Small intestine (tissue), 7 donors: ENCODE measurements around the gene NNAT. TPM values are rescaled to one million over a fixed set of nuclear protein-coding genes. Genes with fewer than 3 reads are reported as not detected.
A peak's percentile ranks its signal among the peaks of the same experiment; 100 is the strongest.

Experiments
- DNase-seq, 2 donors: peaks; one replicate each; pipeline versions ENCODE4 v3.0.0 to v3.0.0-alpha.2; 2013
- FAIRE-seq: peaks from 2 replicates; lab custom pipeline; 2012; peaks lifted over from hg19 to GRCh38; lab: Jason Lieb, UNC
- H3K27ac ChIP-seq, 3 donors: one replicate each; pipeline ENCODE4 v1.5.1; 2013; ENCODE audit warnings: low read length in 2 of 3, mild to moderate bottlenecking in 2 of 3, control low read depth in 1 of 3, inconsistent platforms in 1 of 3, low read depth in 1 of 3, moderate library complexity in 1 of 3
- H3K27me3 ChIP-seq, 3 donors: one replicate each; pipeline ENCODE4 v1.6.1; 2013; ENCODE audit warnings: low read length in 3 of 3, inconsistent platforms in 1 of 3; ENCODE audit not compliant: control insufficient read depth in 3 of 3, insufficient read depth in 3 of 3
- H3K36me3 ChIP-seq, 3 donors: one replicate each; pipeline ENCODE4 v1.6.1; 2013; ENCODE audit warnings: low read length in 3 of 3, inconsistent platforms in 1 of 3, low read depth in 1 of 3, mild to moderate bottlenecking in 1 of 3, moderate library complexity in 1 of 3; ENCODE audit not compliant: control insufficient read depth in 3 of 3, insufficient read depth in 2 of 3
- H3K4me1 ChIP-seq, 3 donors: one replicate each; pipeline ENCODE4 v1.6.1; 2013; ENCODE audit warnings: low read length in 2 of 3, inconsistent platforms in 1 of 3, low read depth in 1 of 3, mild to moderate bottlenecking in 1 of 3, moderate library complexity in 1 of 3; ENCODE audit not compliant: control insufficient read depth in 3 of 3, insufficient read depth in 2 of 3
- H3K4me3 ChIP-seq, 3 donors: one replicate each; pipeline ENCODE4 v1.5.1; 2013; ENCODE audit warnings: low read length in 3 of 3, control low read depth in 1 of 3, inconsistent platforms in 1 of 3, low read depth in 1 of 3, mild to moderate bottlenecking in 1 of 3, moderate library complexity in 1 of 3
- H3K9me3 ChIP-seq, 2 donors: one replicate each; pipeline ENCODE4 v1.6.1; 2013; ENCODE audit warnings: low read depth in 1 of 2, low read length in 1 of 2; ENCODE audit not compliant: control insufficient read depth in 2 of 2, insufficient read depth in 1 of 2
- WGBS, 3 donors: extraction: QIAGEN DNeasy Blood & Tissue Kit; methylation state at CpG; one replicate each; pipeline ENCODE4 v1.1.7; 2013; 5-methylcytosine and 5-hydroxymethylcytosine counted together
- polyA plus RNA-seq, 4 donors: library from polyadenylated mRNA; stranded (reverse) in 3 of 4; unstranded in 1 of 4; fragments of 200-250 nt in 3 of 4; fragments of 120-200 nt in 1 of 4; gene quantifications; one replicate each; pipeline versions ENCODE4 v1.2.1 to v1.2.3, GENCODE V29; 2013
- donor health status: healthy with polysubstance abuse.
- donor health status: control.
- donor health status: control.
- donor health status: Bipolar disorder and iron deficiency.
- donor health status: healthy.

The NNAT gene
- polyA plus RNA-seq, 4 donors = 2.7 to 18.6 (median 10.6) TPM; not detected in 1

- no peaks in the 10 kb centered on the region for H3K9me3 ChIP-seq
- FAIRE-seq = no peak
Measured at GRCh38 chr20:37504404-37505096, 16.5 kb upstream of the NNAT start.

GRCh38 chr20:37505263-37506151, 15.5 kb upstream of the NNAT start:
- Histone ChIP-seq H3K27me3 (no peaks in the 10 kb centered on the region), H3K9me3 (no peaks in the 10 kb centered on the region), H3K4me3 (no peak overlapping the region), H3K4me1 (peaks cover 7 to 17% (median 13%) of the 10 kb centered on the region in 3 donors), H3K36me3 (peaks cover 0 to 16% (median 2%) of the 10 kb centered on the region in 3 donors), H3K27ac (no peak overlapping the region)
- peak in 1 of 2 donors; percentile 58 for DNase-seq
- WGBS, 3 donors = 43 to 66% (median 55%) methylated on average over 7 of the region's 7 CpGs
- FAIRE-seq = no peak

More at GRCh38 chr20:37504404-37505096, 16.5 kb upstream of the NNAT start:
- peaks cover 0 to 14% (median 2%) of the 10 kb centered on the region in 3 donors for H3K36me3 ChIP-seq
- DNase-seq = no peak
- no peaks in the 10 kb centered on the region for H3K27me3 ChIP-seq
- H3K4me1 ChIP-seq = peaks cover 7 to 17% (median 13%) of the 10 kb centered on the region in 3 donors
- 59 to 69% (median 63%) methylated on average over 3 of the region's 3 CpGs for WGBS, 3 donors
- no peak overlapping the region for H3K27ac ChIP-seq
- no peak overlapping the region for H3K4me3 ChIP-seq

- FAIRE-seq (no peak), DNase-seq (peak in 1 of 2 donors; percentile 69)
- WGBS, 3 donors = 62 to 80% (median 73%) methylated on average over 4 of the region's 4 CpGs
- Histone ChIP-seq H3K27ac (no peak overlapping the region), H3K36me3 (peaks cover 3 to 21% (median 4%) of the 10 kb centered on the region in 3 donors), H3K4me1 (peaks cover 7 to 17% (median 13%) of the 10 kb centered on the region in 3 donors), H3K9me3 (no peaks in the 10 kb centered on the region), H3K4me3 (no peak overlapping the region), H3K27me3 (no peaks in the 10 kb centered on the region)
Measured at GRCh38 chr20:37506152-37506725, 14.8 kb upstream of the NNAT start.

GRCh38 chr20:37510226-37510625, 10.8 kb upstream of the NNAT start:
- no peaks in the 10 kb centered on the region for H3K27me3 ChIP-seq
- WGBS, 3 donors = 88 to 94% (median 92%) methylated on average over 5 of the region's 5 CpGs
- H3K27ac ChIP-seq = no peak overlapping the region
- no peak for DNase-seq
- no peaks in the 10 kb centered on the region for H3K9me3 ChIP-seq
- H3K4me3 ChIP-seq = no peak overlapping the region
- no peak for FAIRE-seq
- H3K4me1 ChIP-seq = peaks cover 7 to 15% (median 13%) of the 10 kb centered on the region in 3 donors
- H3K36me3 ChIP-seq = peaks cover 4 to 52% (median 7%) of the 10 kb centered on the region in 3 donors

- WGBS, 3 donors = 94 to 95% (median 95%) methylated on average over 6 of the region's 6 CpGs
- peaks cover 4 to 9% (median 6%) of the 10 kb centered on the region in 3 donors for H3K4me1 ChIP-seq
- H3K27me3 ChIP-seq = no peaks in the 10 kb centered on the region
- no peak overlapping the region for H3K4me3 ChIP-seq
- DNase-seq (no peak), FAIRE-seq (no peak)
- H3K9me3 ChIP-seq = no peaks in the 10 kb centered on the region
- peaks cover 4 to 62% (median 7%) of the 10 kb centered on the region in 3 donors for H3K36me3 ChIP-seq
- no peak overlapping the region for H3K27ac ChIP-seq
Measured at GRCh38 chr20:37511610-37512275, 9.3 kb upstream of the NNAT start.

GRCh38 chr20:37513779-37514359, 7.2 kb upstream of the NNAT start:
- no peak for DNase-seq
- no peak overlapping the region for H3K4me3 ChIP-seq

GRCh38 chr20:37515876-37516275, 5.2 kb upstream of the NNAT start:
- no peaks in the 10 kb centered on the region for H3K27me3 ChIP-seq
- peaks cover 0 to 12% (median 0%) of the 10 kb centered on the region in 3 donors for H3K4me1 ChIP-seq
- H3K4me3 ChIP-seq = no peak overlapping the region
- 83 to 92% (median 90%) methylated on average over 4 of the region's 4 CpGs for WGBS, 3 donors
- FAIRE-seq = no peak
- DNase-seq = no peak
- H3K9me3 ChIP-seq = peaks cover 0 to 3% of the 10 kb centered on the region in 2 donors
- peaks cover 11 to 83% (median 18%) of the 10 kb centered on the region in 3 donors for H3K36me3 ChIP-seq
- no peak overlapping the region for H3K27ac ChIP-seq

More at GRCh38 chr20:37513779-37514359, 7.2 kb upstream of the NNAT start:
- H3K4me1 ChIP-seq = peaks cover 0 to 9% (median 0%) of the 10 kb centered on the region in 3 donors
- no peak overlapping the region for H3K27ac ChIP-seq
- H3K9me3 ChIP-seq = no peaks in the 10 kb centered on the region
- WGBS, 3 donors = 88 to 95% (median 89%) methylated on average over 4 of the region's 4 CpGs
- no peak for FAIRE-seq
- no peaks in the 10 kb centered on the region for H3K27me3 ChIP-seq
- peaks cover 9 to 76% (median 15%) of the 10 kb centered on the region in 3 donors for H3K36me3 ChIP-seq
